M059J (cell line): ENCODE results near the gene TRMT10C. TPM values are rescaled to one million over a fixed set of nuclear protein-coding genes. Genes with fewer than 3 reads are reported as not detected.
A peak's percentile ranks its signal among the peaks of the same experiment; 100 is the strongest.
"Not testable (repeated sequence)": the region's sequence is repeated elsewhere in the genome, so short reads cannot be mapped to it uniquely, and the experiment has no call there.

Source experiments
- DNase-seq: peaks from one replicate; pipeline ENCODE4 v3.0.0-alpha.2; 2012; ENCODE audit warnings: low read depth
- total RNA-seq: library from RNA; depleted of rRNA; stranded (reverse); fragments of >200 nt; shearing (Covaris generic); gene quantifications from 2 replicates; pipeline ENCODE4 v1.2.3, GENCODE V29; 2014; rRNA removed

Gene TRMT10C
- 47.6 and 53.6 TPM in 2 replicates for total RNA-seq

DNA sequence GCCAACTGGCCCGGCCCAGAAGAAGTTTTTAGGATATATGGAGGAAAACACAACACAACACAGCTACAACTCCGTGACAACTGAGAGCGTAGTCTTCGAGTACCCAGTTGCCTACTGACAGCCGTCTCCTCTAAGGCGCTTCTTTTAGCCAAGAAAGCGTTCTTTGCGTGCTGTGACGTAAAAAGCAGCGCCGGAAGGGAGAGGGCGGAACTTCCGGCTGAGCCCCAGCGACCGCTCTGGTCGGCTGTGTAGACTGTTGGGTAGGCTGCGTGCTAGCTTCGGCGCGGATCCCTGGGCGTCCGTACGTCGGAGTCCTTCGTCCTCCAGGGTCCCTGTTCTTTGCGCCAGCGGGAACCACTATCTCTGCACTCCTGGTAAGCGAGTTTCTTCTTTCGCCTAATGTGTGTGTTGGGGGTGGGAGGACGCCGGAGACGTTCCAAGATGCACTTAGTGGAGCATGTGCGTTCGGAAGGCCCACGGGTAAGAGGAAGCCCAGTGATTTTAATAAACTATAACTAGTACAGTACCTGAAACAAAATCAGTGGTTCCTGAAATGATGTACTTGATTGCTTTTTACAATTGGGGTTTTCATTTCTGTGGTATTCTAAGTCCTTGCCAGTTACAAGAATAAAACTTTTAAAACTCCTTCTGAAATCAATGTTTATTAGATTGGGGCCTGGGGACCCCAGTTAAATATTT is at the start of gene TRMT10C:
TSS of gene TRMT10C (plus strand) at position 239 of the 699 bp plus-strand sequence. CDS start 2,914 bp downstream, outside the sequence.
- peak; percentile 95 for DNase-seq

GRCh38 chr3:101512396-101512645 is 49.3 kb upstream of the TRMT10C start:
- DNase-seq, result no peak

- peak; percentile 90 for DNase-seq
Measured at GRCh38 chr3:101512646-101513418, 48.8 kb upstream of the TRMT10C start, which contains the start of gene SENP7. Gene SENP7, minus strand, starts transcription at chr3:101513212. Its CDS starts 82 bp downstream, at chr3:101513130.

DNA sequence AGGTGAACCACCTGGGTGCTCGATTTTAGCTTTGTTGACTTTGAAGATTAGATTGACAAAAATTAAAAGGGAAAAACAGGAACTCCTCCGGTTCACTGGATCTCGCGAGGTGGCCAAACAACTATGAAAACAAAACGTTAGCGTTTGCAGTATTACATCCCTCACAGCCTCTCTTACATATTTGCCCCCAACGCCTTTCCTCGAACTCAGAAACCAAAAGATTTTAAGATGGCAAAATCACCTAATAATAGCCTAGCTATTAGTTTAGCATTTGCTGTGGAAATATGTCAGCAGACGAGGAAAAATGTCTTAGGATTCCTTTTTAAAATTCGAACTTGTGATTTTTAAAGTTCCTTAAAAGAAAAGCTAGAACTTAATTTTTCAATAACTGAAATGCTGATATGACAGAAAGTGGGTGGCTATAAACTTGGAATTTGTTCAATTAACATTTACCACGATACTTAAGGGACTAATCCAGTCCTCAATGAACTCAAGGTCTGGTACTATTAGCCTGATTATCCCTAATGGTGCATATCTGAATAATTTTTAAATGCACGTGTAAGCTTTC is 48.2 kb upstream of the TRMT10C start:
- DNase-seq, result no peak

- peak; percentile 82 for DNase-seq
Measured at GRCh38 chr3:101518421-101518871, 43.2 kb upstream of the TRMT10C start.

- DNase-seq, result peak; percentile 48
Measured at GRCh38 chr3:101519685-101520365, 41.8 kb upstream of the TRMT10C start.

GRCh38 chr3:101521211-101521701 is 40.4 kb upstream of the TRMT10C start:
- DNase-seq, result no peak

- DNase-seq, result no peak
Measured at GRCh38 chr3:101527441-101527840, 34.2 kb upstream of the TRMT10C start.

GRCh38 chr3:101527906-101528305 is 33.8 kb upstream of the TRMT10C start:
- no peak for DNase-seq

DNA sequence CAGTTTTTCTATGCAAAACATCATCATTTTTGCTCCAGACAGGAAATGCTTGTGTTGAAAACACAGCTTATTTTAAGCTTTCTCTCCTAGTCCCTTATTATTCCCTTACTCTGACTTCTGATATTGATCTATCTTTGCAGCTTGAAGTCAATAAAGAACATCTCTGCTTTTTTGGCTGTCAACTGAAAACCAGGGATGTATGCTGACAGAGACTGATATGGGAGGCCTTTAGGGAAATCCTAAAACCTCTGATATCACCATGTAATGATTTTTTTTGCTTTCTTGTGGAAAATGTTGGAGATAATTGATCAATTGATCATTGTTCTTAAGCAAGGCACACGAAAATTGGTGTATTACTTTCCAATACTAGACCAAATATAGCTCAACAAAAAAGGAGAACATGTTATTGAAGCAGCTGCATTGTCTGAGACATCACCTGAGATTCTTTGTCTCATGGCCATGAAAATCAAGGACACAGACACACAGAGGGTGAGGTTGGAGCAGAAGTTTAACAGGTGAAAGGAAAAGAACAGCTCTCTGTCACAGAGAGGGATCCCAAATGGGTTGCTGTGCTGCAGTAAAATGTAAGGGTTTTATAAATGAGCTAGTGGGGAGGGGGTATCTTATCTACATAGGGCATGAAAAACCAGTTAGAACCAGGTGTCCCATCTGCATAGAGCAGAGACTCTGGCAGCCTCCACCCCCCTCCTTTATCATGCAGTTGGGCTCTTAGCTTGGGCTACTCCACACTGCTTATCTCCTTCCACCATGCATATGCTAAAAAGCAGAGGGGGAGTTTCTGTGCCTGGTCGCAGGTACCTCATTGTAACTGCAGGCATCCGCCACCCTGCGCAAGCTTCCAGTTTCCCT is 31.6 kb upstream of the TRMT10C start:
- no peak for DNase-seq

DNA sequence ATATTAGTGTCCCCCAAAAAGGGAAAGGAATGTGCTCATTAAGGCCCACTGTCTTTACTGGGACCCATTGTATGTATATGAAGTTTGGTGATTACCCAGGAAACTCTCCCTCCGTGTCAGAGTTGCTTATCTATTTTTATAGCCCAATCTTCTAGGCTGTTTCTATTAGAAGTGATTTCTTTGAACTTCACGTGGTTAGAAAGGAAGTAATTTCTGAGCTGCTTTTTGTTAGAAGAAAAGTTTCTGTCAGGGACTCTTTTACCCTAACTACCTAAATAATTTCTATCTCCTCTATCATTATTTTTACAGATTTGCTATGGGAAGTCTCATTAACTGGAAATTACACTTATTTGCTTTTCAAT is 31.0 kb upstream of the TRMT10C start:
- no peak for DNase-seq

DNA sequence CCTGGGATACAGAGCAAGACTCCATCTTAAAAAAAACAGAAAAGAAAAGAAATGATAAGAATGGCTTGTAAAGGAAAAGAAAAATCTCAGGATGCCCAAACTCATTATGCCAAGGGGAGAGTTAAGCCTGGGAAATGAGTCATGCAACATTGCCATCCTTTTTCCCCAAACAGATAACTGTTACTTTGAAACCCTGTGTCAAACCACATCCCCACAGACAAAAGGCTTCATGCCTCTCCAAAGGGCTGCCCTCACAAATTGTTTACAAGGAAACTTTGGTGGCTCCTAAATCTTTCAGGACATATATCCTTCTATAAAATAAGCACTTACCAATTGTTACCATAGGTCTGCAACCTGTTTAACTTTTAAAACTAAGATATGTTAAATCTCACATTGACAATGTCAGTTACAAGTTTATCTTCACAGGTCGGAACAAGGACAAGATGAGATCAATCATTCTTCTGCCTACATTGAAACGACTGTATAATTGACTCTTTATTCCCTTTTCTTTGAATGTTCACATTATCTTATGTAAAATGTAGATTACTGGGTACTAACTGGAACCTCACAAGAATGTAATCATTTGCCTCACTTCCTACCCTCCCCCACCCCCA is 30.1 kb upstream of the TRMT10C start:
- peak; percentile 80 for DNase-seq

GRCh38 chr3:101532783-101533602 is 28.7 kb upstream of the TRMT10C start:
- DNase-seq, result no peak

DNA sequence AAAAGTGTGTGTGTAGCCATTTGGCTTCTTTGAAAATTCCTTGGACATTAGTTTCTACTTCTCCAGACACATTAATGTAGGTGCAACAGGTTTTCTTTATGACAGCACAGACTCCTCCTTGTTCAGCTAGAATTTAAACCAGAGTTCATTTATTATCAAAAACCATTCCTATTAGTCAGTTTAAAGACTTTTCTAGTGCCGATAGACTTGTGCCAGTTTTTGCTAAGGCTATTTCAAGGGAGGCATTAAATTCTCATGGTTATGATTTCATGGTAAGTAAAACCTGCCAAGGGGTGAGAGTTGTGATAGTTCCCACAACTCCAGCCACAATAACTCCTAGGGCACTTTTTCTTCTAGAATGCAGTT is 28.1 kb upstream of the TRMT10C start:
- DNase-seq, result peak; percentile 81

DNA sequence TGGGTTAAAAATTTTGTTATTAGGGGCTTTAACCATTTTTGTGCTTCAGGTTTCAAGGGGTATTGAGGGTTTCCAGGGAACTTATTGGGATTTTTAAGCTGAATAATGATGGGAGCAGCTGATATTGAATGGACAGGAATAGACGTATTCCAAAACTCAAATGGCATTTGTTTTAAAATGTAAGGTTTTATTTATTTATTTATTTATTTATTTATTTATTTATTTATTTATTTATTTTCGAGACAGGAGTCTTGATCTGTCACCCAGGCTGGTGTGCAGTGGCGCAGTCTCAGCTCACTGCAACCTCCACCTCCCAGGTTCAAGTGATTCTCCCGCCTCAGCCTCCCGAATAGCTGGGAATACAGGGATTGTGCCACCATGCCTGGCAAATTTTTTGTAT is 26.4 kb upstream of the TRMT10C start:
- DNase-seq, result no peak

GRCh38 chr3:101536266-101536665 is 25.4 kb upstream of the TRMT10C start:
- DNase-seq, result no peak

DNA sequence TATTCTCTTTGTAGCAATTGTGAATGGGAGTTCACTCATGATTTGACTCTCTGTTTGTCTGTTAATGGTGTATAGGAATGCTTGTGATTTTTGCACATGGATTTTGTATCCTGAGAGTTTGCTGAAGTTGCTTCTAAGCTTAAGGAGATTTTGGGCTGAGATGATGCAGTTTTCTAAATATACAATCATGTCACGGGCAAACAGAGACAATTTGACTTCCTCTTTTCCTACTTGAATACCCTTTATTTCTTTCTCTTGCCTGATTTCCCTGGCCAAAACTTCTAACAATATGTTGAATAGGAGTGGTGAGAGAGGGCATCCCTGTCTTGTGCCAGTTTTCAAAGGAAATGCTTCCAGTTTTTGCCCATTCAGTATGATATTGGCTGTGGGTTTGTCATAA is 24.7 kb upstream of the TRMT10C start:
- DNase-seq, result not testable (repeated sequence)

DNA sequence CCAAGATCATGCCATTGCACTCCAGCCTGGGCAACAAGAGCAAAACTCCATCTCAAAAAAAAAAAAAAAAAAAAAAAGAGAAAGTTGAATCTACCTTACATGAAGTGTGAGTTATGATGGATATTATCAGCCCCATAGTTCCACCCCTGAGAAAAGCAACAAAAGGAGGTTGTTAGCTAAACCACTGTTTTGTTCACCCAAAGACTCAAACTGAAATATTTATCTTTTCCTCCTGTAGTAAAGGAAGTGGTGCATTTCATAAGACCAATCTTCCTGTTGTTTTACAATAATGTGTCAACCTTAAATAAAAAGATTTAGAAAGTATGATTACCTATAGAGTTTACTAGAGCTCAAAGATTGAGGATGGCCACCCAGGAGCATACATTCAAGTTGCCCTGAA is 18.7 kb upstream of the TRMT10C start:
- DNase-seq, result no peak

- DNase-seq, result no peak
Measured at GRCh38 chr3:101544161-101544850, 17.4 kb upstream of the TRMT10C start.
